ENCODE data around the gene SYNGR1. TPM values are rescaled to one million over a fixed set of nuclear protein-coding genes. Genes with fewer than 3 reads are reported as not detected.
"Not testable (repeated sequence)": the region's sequence is repeated elsewhere in the genome, so short reads cannot be mapped to it uniquely, and the experiment has no call there.

Gene SYNGR1
- total RNA-seq, 3 donors from 2014 or later: 0.43 to 1.4 (median 1.2) TPM

GRCh38 chr22:39411828-39412365 is 62.1 kb downstream of the SYNGR1 start:
- H3K9me3 Mint-ChIP-seq; ATAC-seq; H3K27me3 Mint-ChIP-seq (ENCODE audit: low read depth); H3K36me3 Mint-ChIP-seq (ENCODE audit: insufficient read depth); DNase-seq; H3K4me3 Mint-ChIP-seq: not testable (repeated sequence)
- H3K4me1 Mint-ChIP-seq (ENCODE audit: low read depth): peaks cover 65% of the 10 kb centered on the region

DNA sequence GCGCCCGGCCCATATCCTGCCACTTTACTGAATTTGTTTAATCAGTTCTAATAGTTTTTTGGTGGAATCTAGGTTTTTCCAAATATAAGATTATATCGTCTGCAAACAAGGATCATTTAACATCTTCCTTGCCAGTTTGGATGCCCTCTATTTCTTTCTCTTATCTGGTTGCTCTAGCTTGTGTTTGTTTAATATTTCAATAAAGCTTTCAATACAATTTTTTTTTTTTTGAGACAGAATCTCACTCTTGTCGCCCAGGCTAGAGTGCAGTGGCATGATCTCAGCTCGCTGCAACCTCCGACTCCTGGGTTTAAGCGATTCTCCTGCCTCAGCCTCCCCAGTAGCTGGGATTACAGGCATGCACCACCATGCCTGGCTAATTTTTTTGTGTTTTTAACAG is 63.4 kb downstream of the SYNGR1 start:
- DNase-seq; H3K4me3 Mint-ChIP-seq; ATAC-seq; H3K9me3 Mint-ChIP-seq; H3K27me3 Mint-ChIP-seq (ENCODE audit: low read depth): not testable (repeated sequence)
- Mint-ChIP-seq H3K36me3 (ENCODE audit: insufficient read depth) (peaks cover 10% of the 10 kb centered on the region), H3K4me1 (ENCODE audit: low read depth) (peaks cover 60% of the 10 kb centered on the region)

GRCh38 chr22:39414377-39414776 is 64.6 kb downstream of the SYNGR1 start:
- H3K36me3 Mint-ChIP-seq (ENCODE audit: insufficient read depth): peaks cover 22% of the 10 kb centered on the region
- DNase-seq: no peak
- peaks cover 52% of the 10 kb centered on the region for H3K4me1 Mint-ChIP-seq (ENCODE audit: low read depth)
- H3K4me3 Mint-ChIP-seq: no peak overlapping the region
- no peak for ATAC-seq
- H3K27me3 Mint-ChIP-seq (ENCODE audit: low read depth): no peaks in the 10 kb centered on the region
- no peaks in the 10 kb centered on the region for H3K9me3 Mint-ChIP-seq

- H3K36me3 Mint-ChIP-seq (ENCODE audit: insufficient read depth): peaks cover 23% of the 10 kb centered on the region
- ATAC-seq (no peak), DNase-seq (no peak)
- no peak overlapping the region for H3K4me3 Mint-ChIP-seq
- peaks cover 47% of the 10 kb centered on the region for H3K4me1 Mint-ChIP-seq (ENCODE audit: low read depth)
- H3K9me3 Mint-ChIP-seq: no peaks in the 10 kb centered on the region
- no peaks in the 10 kb centered on the region for H3K27me3 Mint-ChIP-seq (ENCODE audit: low read depth)
These were observed 65.1 kb downstream of the SYNGR1 start for GRCh38 chr22:39414886-39415285.

GRCh38 chr22:39415506-39415905 is 65.7 kb downstream of the SYNGR1 start:
- ATAC-seq (no peak), DNase-seq (no peak)
- Mint-ChIP-seq H3K9me3 (no peaks in the 10 kb centered on the region), H3K27me3 (ENCODE audit: low read depth) (no peaks in the 10 kb centered on the region), H3K4me1 (ENCODE audit: low read depth) (peaks cover 45% of the 10 kb centered on the region), H3K36me3 (ENCODE audit: insufficient read depth) (peaks cover 26% of the 10 kb centered on the region), H3K4me3 (no peak overlapping the region)

- no peak for ATAC-seq
- peaks cover 33% of the 10 kb centered on the region for H3K36me3 Mint-ChIP-seq (ENCODE audit: insufficient read depth)
- no peaks in the 10 kb centered on the region for H3K27me3 Mint-ChIP-seq (ENCODE audit: low read depth)
- no peak for DNase-seq
- H3K4me3 Mint-ChIP-seq: no peak overlapping the region
- H3K4me1 Mint-ChIP-seq (ENCODE audit: low read depth): peaks cover 37% of the 10 kb centered on the region
- H3K9me3 Mint-ChIP-seq: no peaks in the 10 kb centered on the region
These were observed 66.5 kb downstream of the SYNGR1 start for GRCh38 chr22:39416319-39416718.

DNA sequence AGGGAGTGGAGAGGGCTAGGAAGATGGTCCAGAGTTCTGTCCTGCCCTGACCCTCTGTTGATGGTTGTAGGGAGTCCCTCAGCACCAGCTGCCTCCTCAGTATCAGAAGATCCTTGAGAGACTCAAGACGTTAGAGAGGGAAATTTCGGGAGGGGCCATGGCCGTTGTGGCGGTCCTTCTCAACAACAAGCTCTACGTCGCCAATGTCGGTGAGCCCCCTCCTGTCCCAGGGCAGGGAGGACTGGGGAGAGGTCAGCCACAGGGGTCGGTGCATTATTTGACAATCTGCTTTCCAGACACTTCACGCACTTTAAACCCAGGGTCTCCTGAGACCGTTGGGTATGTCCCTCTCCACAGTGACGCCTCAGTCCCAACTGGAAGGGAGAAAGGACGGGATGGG is 67.8 kb downstream of the SYNGR1 start:
- Mint-ChIP-seq H3K36me3 (ENCODE audit: insufficient read depth) (peaks cover 38% of the 10 kb centered on the region), H3K27me3 (ENCODE audit: low read depth) (no peaks in the 10 kb centered on the region), H3K4me1 (ENCODE audit: low read depth) (peaks cover 26% of the 10 kb centered on the region), H3K4me3 (no peak overlapping the region), H3K9me3 (no peaks in the 10 kb centered on the region)
- no peak for ATAC-seq
- no peak for DNase-seq

DNA sequence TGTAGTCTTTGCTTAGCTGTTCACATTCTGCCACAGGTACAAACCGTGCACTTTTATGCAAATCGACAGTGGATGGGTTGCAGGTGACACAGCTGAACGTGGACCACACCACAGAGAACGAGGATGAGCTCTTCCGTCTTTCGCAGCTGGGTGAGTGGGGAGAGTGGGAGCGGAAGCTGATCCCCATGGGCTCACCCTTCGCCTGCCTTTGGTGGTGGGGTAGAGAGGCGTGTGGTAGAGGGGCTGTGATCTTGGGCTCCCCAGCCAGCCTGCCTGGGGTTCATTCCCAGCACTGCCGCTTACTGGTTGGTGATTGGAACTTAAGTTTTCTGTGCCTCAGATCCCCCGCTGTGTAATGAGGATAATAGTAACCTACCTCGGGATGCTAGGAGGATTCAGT is 68.9 kb downstream of the SYNGR1 start:
- Mint-ChIP-seq H3K9me3 (no peaks in the 10 kb centered on the region), H3K36me3 (ENCODE audit: insufficient read depth) (peaks cover 38% of the 10 kb centered on the region), H3K4me3 (no peak overlapping the region), H3K27me3 (ENCODE audit: low read depth) (no peaks in the 10 kb centered on the region), H3K4me1 (ENCODE audit: low read depth) (peaks cover 19% of the 10 kb centered on the region)
- ATAC-seq (no peak), DNase-seq (no peak)

- Mint-ChIP-seq H3K4me3 (no peak overlapping the region), H3K4me1 (ENCODE audit: low read depth) (peaks cover 15% of the 10 kb centered on the region), H3K27me3 (ENCODE audit: low read depth) (no peaks in the 10 kb centered on the region), H3K9me3 (no peaks in the 10 kb centered on the region), H3K36me3 (ENCODE audit: insufficient read depth) (peaks cover 41% of the 10 kb centered on the region)
- DNase-seq (no peak), ATAC-seq (no peak)
These were observed 69.3 kb downstream of the SYNGR1 start for GRCh38 chr22:39419096-39419495.

GRCh38 chr22:39419911-39420310 is 70.1 kb downstream of the SYNGR1 start:
- DNase-seq (no peak), ATAC-seq (no peak)
- peaks cover 7% of the 10 kb centered on the region for H3K4me1 Mint-ChIP-seq (ENCODE audit: low read depth)
- peaks cover 43% of the 10 kb centered on the region for H3K36me3 Mint-ChIP-seq (ENCODE audit: insufficient read depth)
- H3K9me3 Mint-ChIP-seq: no peaks in the 10 kb centered on the region
- H3K4me3 Mint-ChIP-seq: no peak overlapping the region
- H3K27me3 Mint-ChIP-seq (ENCODE audit: low read depth): no peaks in the 10 kb centered on the region

GRCh38 chr22:39421691-39422090 is 71.9 kb downstream of the SYNGR1 start:
- no peaks in the 10 kb centered on the region for H3K27me3 Mint-ChIP-seq (ENCODE audit: low read depth)
- no peaks in the 10 kb centered on the region for H3K9me3 Mint-ChIP-seq
- peaks cover 41% of the 10 kb centered on the region for H3K36me3 Mint-ChIP-seq (ENCODE audit: insufficient read depth)
- H3K4me1 Mint-ChIP-seq (ENCODE audit: low read depth): no peaks in the 10 kb centered on the region
- no peak overlapping the region for H3K4me3 Mint-ChIP-seq
- no peak for DNase-seq
- no peak for ATAC-seq

GRCh38 chr22:39422101-39422500 is 72.3 kb downstream of the SYNGR1 start:
- no peaks in the 10 kb centered on the region for H3K9me3 Mint-ChIP-seq
- no peaks in the 10 kb centered on the region for H3K4me1 Mint-ChIP-seq (ENCODE audit: low read depth)
- DNase-seq (no peak), ATAC-seq (no peak)
- no peaks in the 10 kb centered on the region for H3K27me3 Mint-ChIP-seq (ENCODE audit: low read depth)
- H3K36me3 Mint-ChIP-seq (ENCODE audit: insufficient read depth): peaks cover 38% of the 10 kb centered on the region
- no peak overlapping the region for H3K4me3 Mint-ChIP-seq

DNA sequence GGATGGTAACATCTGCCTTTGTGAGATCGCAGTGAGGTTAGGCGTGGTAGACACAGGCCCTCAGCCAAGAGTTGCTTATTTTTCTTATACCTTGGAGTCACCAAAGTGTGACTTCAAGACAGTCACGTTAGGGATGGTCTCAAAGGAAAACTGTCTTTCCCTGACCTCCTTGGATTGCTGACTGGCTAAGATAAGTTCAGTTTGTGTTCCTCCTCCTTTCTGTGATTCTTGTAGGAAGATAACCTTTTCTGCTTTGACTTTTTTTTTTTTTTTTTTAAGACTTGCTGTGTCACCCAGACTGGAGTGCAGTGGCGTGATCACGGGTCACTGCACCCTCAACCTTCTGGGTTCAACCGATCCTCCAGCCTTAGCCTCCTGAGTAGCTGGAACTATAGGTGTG is 72.9 kb downstream of the SYNGR1 start:
- no peaks in the 10 kb centered on the region for H3K4me1 Mint-ChIP-seq (ENCODE audit: low read depth)
- H3K9me3 Mint-ChIP-seq: no peaks in the 10 kb centered on the region
- H3K27me3 Mint-ChIP-seq (ENCODE audit: low read depth): no peaks in the 10 kb centered on the region
- DNase-seq (no peak), ATAC-seq (no peak)
- peaks cover 40% of the 10 kb centered on the region for H3K36me3 Mint-ChIP-seq (ENCODE audit: insufficient read depth)
- no peak overlapping the region for H3K4me3 Mint-ChIP-seq

DNA sequence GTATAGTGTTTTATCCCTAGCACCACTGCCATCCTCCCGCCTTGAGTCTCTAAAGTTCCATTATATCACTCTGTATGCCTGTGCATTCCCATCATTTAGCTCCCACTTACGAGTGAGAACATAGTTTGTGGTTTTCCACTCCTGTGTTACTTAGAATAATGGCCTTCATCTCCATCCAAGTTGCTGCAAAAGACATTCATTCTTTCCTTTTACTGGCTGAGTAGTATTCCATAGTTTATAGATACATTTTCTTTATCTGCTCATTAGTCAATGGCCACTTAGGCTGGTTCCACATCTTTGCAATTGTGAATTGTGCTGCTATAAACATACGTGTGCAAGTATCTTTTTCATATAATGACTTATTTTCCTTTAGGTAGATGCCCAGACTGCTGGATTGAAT is 74.2 kb downstream of the SYNGR1 start:
- peaks cover 33% of the 10 kb centered on the region for H3K36me3 Mint-ChIP-seq (ENCODE audit: insufficient read depth)
- H3K4me3 Mint-ChIP-seq: no peak overlapping the region
- H3K27me3 Mint-ChIP-seq (ENCODE audit: low read depth): no peaks in the 10 kb centered on the region
- no peak for DNase-seq
- H3K9me3 Mint-ChIP-seq: no peaks in the 10 kb centered on the region
- no peak for ATAC-seq
- no peaks in the 10 kb centered on the region for H3K4me1 Mint-ChIP-seq (ENCODE audit: low read depth)

GRCh38 chr22:39426380-39427043 is 76.7 kb downstream of the SYNGR1 start:
- H3K4me3 Mint-ChIP-seq: no peak overlapping the region
- H3K4me1 Mint-ChIP-seq (ENCODE audit: low read depth): no peaks in the 10 kb centered on the region
- peaks cover 16% of the 10 kb centered on the region for H3K36me3 Mint-ChIP-seq (ENCODE audit: insufficient read depth)
- H3K27me3 Mint-ChIP-seq (ENCODE audit: low read depth): no peaks in the 10 kb centered on the region
- no peaks in the 10 kb centered on the region for H3K9me3 Mint-ChIP-seq
- ATAC-seq: no peak
- no peak for DNase-seq

Measured in activated T-cell treated with anti-CD3 and anti-CD28 coated beads, Interleukin-2, amount 50 U/mL, for 4 hours (primary cell).